CD4-positive, alpha-beta T cell (primary cell): Measurements from ENCODE around the gene SCD5. TPM values are rescaled to one million over a fixed set of nuclear protein-coding genes. Genes with fewer than 3 reads are reported as not detected.

Experiments
- ATAC-seq: fragments of 200-7000 bp; cut with Tn5 transposase; one replicate; pipeline ENCODE4 v1.10.0; 2022; ENCODE audit warnings: mild to moderate bottlenecking; ENCODE audit not compliant: poor library complexity
- CTCF ChIA-PET: fragments of 350-600 bp; sonication (Branson Sonifier 250); formaldehyde crosslinking; loops from one replicate; lab custom pipeline; 2021; ENCODE audit warnings: antibody characterized with exemption, inconsistent platforms; lab: Charles Lee
- POLR2A ChIA-PET: fragments of 350-600 bp; sonication (Branson Sonifier 250); formaldehyde crosslinking; loops from one replicate; lab custom pipeline; 2021; ENCODE audit warnings: antibody characterized with exemption, inconsistent platforms; lab: Charles Lee
- DNase-seq, 14 experiments: peaks; one replicate each; pipeline ENCODE4 v3.0.0-alpha.2; 2013 to 2020; ENCODE audit warnings: mixed read lengths in 2 of 14
- H3K27ac ChIP-seq, 2 donors: one replicate each; pipeline versions ENCODE4 v1.5.1 to v1.7.0; 2013; ENCODE audit warnings: low read length in 2 of 2, low read depth in 1 of 2, mild to moderate bottlenecking in 1 of 2
- H3K27me3 ChIP-seq, 2 experiments: 1 replicate in 1 of 2; 2 replicates in 1 of 2; pipeline versions ENCODE4 v1.6.1 to v1.7.0; 2013; ENCODE audit warnings: low read length in 2 of 2, control low read depth in 1 of 2, mild to moderate bottlenecking in 1 of 2, moderate library complexity in 1 of 2; ENCODE audit not compliant: insufficient read depth in 2 of 2, control insufficient read depth in 1 of 2
- H3K36me3 ChIP-seq: one replicate; pipeline ENCODE4 v1.6.1; 2013; ENCODE audit warnings: low read length, control low read depth; ENCODE audit not compliant: insufficient read depth
- H3K4me1 ChIP-seq: one replicate; pipeline ENCODE4 v1.6.1; 2013; ENCODE audit warnings: low read length, control low read depth; ENCODE audit not compliant: insufficient read depth
- H3K4me3 ChIP-seq: one replicate; pipeline ENCODE4 v1.5.1; 2013; ENCODE audit warnings: mild to moderate bottlenecking, low read length, moderate library complexity
- H3K9me3 ChIP-seq, 2 experiments: 1 replicate in 1 of 2; 2 replicates in 1 of 2; pipeline versions ENCODE4 v1.6.1 to v1.7.0; 2013; ENCODE audit warnings: low read length in 2 of 2, mild to moderate bottlenecking in 2 of 2, control low read depth in 1 of 2, moderate library complexity in 1 of 2; ENCODE audit not compliant: control insufficient read depth in 1 of 2, insufficient read depth in 1 of 2
- H3K27ac Mint-ChIP-seq: one replicate; pipeline ENCODE4 v1.8.0; 2020; ENCODE audit warnings: mixed read lengths
- H3K27me3 Mint-ChIP-seq: one replicate; pipeline ENCODE4 v1.8.0; 2021; ENCODE audit warnings: mixed read lengths
- H3K36me3 Mint-ChIP-seq: one replicate; pipeline ENCODE4 v1.8.0; 2021; ENCODE audit warnings: low read depth, mixed read lengths
- H3K4me1 Mint-ChIP-seq: one replicate; pipeline ENCODE4 v1.8.0; 2021; ENCODE audit warnings: low read depth, mixed read lengths
- H3K4me3 Mint-ChIP-seq: one replicate; pipeline ENCODE4 v1.8.0; 2020; ENCODE audit warnings: mild to moderate bottlenecking, mixed read lengths
- H3K9me3 Mint-ChIP-seq: one replicate; pipeline ENCODE4 v1.8.0; 2020; ENCODE audit warnings: mixed read lengths
- intact Hi-C, 2 experiments: fragments of 100-400 bp; cut with DNase I in 1 of 2; cut with micrococcal nuclease in 1 of 2; formaldehyde crosslinking; loops; one replicate each; pipeline versions ENCODE4 v1.15.1 to v1.9.0; 2023 to 2025; cut with DNase I, micrococcal nuclease
- total RNA-seq, 174 experiments: library from RNA in 2 of 174; stranded (reverse) in 2 of 174; gene quantifications; one replicate each; pipeline ENCODE4 v1.2.3 and lab custom pipeline; 2021 to 2026
- TF ChIP-seq, protein P1 (sequence below): fragments of 200-600 bp; IDR thresholded peaks from one replicate; pipeline ENCODE4 v1.8.0; 2022; ENCODE audit warnings: antibody characterized with exemption, mild to moderate bottlenecking

Gene SCD5
- total RNA-seq, 2 experiments from 2014 or later: 0.14 to 0.25 TPM

DNA sequence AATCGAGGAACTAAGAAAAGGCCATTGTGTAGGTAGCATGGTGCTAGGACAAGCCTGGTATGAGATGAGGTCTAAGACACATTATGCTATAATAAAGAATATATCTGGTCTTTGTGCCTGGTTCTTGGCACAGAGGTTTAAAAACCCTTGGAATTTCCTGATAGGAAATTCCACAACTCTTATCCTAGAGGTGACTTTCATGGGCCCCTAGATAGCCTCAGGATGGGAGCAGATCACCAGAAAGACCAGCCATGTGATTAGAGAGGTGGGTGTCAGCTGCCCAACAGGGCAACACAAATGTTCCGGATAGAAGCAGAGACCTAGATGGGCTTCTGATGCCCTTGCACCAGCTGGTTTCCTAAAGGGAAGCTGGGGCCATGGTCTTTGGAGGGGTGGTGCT lies 107.2 kb downstream of the SCD5 start:
- Histone ChIP-seq H3K4me1 (no peaks in the 10 kb centered on the region), H3K27me3 (peaks cover 0 to 2% of the 10 kb centered on the region in 2 experiments), H3K4me3 (no peak overlapping the region), H3K27ac (no peak overlapping the region), H3K36me3 (no peaks in the 10 kb centered on the region), H3K9me3 (peaks cover 0 to 5% of the 10 kb centered on the region in 2 experiments)
- H3K4me3 Mint-ChIP-seq: no peak overlapping the region
- TF ChIP-seq, protein P1, sequence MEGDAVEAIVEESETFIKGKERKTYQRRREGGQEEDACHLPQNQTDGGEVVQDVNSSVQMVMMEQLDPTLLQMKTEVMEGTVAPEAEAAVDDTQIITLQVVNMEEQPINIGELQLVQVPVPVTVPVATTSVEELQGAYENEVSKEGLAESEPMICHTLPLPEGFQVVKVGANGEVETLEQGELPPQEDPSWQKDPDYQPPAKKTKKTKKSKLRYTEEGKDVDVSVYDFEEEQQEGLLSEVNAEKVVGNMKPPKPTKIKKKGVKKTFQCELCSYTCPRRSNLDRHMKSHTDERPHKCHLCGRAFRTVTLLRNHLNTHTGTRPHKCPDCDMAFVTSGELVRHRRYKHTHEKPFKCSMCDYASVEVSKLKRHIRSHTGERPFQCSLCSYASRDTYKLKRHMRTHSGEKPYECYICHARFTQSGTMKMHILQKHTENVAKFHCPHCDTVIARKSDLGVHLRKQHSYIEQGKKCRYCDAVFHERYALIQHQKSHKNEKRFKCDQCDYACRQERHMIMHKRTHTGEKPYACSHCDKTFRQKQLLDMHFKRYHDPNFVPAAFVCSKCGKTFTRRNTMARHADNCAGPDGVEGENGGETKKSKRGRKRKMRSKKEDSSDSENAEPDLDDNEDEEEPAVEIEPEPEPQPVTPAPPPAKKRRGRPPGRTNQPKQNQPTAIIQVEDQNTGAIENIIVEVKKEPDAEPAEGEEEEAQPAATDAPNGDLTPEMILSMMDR: no peak
- no peak overlapping the region for H3K27ac Mint-ChIP-seq
- DNase-seq (no peak), ATAC-seq (no peak)
- no peaks in the 10 kb centered on the region for H3K4me1 Mint-ChIP-seq
- no peaks in the 10 kb centered on the region for H3K9me3 Mint-ChIP-seq
- H3K36me3 Mint-ChIP-seq: no peaks in the 10 kb centered on the region
- intact Hi-C loops: no loop called here
- peaks cover 6% of the 10 kb centered on the region for H3K27me3 Mint-ChIP-seq
- CTCF ChIA-PET: no interaction called here
- POLR2A ChIA-PET: no interaction called here

DNA sequence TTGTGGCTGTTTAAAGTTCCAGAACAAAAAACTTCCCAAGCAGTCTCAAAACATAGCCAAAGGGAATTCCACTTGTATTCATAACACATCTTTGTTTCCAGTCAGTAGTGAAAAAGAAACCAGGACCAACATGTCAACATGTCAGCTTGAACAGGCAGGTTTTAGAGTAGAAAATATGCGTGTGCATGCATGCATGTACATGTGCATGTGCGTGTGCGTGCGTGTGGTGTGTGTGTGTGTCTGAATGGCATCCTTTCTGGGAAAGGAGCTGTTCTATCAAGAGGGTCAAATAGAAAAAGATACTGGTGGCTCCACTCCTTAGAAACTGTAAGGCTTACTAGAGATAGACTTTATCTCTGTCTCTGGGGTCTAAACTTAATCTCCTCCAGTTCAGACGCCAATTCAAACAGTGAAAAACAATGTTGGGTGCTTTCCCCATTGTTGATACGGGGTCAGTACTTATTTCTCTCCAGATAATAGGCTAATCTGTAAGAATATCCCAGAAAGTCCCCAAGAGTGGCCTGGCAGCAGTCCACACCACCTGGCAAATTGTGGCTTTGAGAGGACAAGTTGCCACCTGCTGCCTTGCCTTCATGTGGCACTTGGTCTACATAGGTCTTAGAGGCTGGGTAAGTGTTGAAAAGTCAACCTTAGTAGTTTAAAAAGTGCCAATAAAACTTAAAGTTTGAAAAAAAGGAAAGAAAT lies 110.4 kb downstream of the SCD5 start:
- CTCF ChIA-PET: no interaction called here

DNA sequence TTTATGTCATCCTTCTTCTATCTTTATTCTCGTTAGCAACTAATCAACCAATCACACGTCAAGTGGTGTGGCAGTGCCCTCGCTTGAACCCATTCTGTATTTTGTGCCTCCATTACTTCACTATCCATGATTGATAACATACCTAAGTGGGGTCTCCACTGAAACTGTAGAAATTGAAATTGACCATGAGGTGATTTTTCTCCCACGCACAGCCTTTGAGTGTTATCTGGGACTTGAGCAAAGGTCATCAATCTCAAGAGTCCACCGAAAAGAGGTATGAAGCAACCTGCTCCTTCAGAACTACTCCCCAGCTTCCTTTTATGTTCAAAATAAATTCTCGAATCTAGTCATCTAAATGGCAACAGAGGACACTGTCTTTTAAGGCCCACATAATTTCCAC lies 111.1 kb downstream of the SCD5 start:
- H3K36me3 Mint-ChIP-seq: no peaks in the 10 kb centered on the region
- POLR2A ChIA-PET: no interaction called here
- CTCF ChIA-PET: no interaction called here
- no peaks in the 10 kb centered on the region for H3K9me3 Mint-ChIP-seq
- no peak for ATAC-seq
- peaks cover 0 to 5% of the 10 kb centered on the region in 2 experiments for H3K9me3 ChIP-seq
- no peak overlapping the region for H3K27ac ChIP-seq
- no peak for DNase-seq
- no peak overlapping the region for H3K4me3 Mint-ChIP-seq
- no peaks in the 10 kb centered on the region for H3K4me1 Mint-ChIP-seq
- no peak overlapping the region for H3K27ac Mint-ChIP-seq
- TF ChIP-seq, protein P1: no peak
- H3K4me3 ChIP-seq: no peak overlapping the region
- H3K36me3 ChIP-seq: no peaks in the 10 kb centered on the region
- intact Hi-C loops: no loop called here
- H3K4me1 ChIP-seq: no peaks in the 10 kb centered on the region
- H3K27me3 Mint-ChIP-seq: peaks cover 21% of the 10 kb centered on the region
- peaks cover 0 to under 1% of the 10 kb centered on the region in 2 experiments for H3K27me3 ChIP-seq

More for the DNA sequence above, 110.4 kb downstream of the SCD5 start:
- no peaks in the 10 kb centered on the region for H3K9me3 Mint-ChIP-seq
- Histone ChIP-seq H3K27me3 (no peaks in the 10 kb centered on the region), H3K4me1 (no peaks in the 10 kb centered on the region), H3K27ac (no peak overlapping the region), H3K36me3 (no peaks in the 10 kb centered on the region), H3K9me3 (peaks cover 0 to 5% of the 10 kb centered on the region in 2 experiments), H3K4me3 (no peak overlapping the region)
- no peak overlapping the region for H3K27ac Mint-ChIP-seq
- H3K4me3 Mint-ChIP-seq: no peak overlapping the region
- H3K36me3 Mint-ChIP-seq: no peaks in the 10 kb centered on the region
- TF ChIP-seq, protein P1: no peak
- intact Hi-C loops: no loop called here
- H3K4me1 Mint-ChIP-seq: no peaks in the 10 kb centered on the region
- POLR2A ChIA-PET: no interaction called here
- H3K27me3 Mint-ChIP-seq: peaks cover 19% of the 10 kb centered on the region
- ATAC-seq (no peak), DNase-seq (no peak)
